ENCODE measurements around the gene IQGAP2.
"Not testable (repeated sequence)": the region's sequence is repeated elsewhere in the genome, so short reads cannot be mapped to it uniquely, and the experiment has no call there.

IQGAP2 gene

DNA sequence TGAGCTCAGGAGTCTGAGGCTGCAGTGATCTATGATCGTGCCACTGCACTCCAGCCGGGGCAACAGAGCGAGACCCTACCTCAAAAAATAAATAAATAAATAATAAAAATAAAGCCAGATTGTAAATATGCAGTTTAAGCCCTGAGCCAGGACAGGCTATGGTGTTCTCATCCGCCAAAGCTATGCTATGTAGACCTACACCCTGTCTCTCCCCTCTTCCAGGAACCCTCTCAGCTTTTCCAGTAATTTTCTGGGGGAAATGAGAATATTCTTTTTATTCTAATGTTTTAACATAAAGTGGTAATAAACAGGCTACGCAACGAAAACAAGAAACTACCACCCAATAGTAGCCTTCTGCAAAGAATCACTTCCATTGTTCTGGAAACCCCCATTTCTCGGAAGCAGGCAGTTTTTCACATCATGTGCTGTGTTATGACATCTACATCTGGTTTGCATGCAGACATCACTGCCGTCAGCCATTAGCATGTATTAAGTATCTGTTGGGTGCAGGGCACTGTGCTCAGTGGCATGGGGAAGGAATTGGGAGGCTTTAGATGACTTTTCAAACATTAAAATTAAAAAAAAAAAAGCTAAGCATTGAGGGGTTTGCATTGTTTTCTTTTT, 274.9 kb downstream of the IQGAP2 start:
- no peaks in the 10 kb centered on the region for H3K9me3 ChIP-seq (replicated peaks in 1 of 11)
- H3K4me2 ChIP-seq: no peak overlapping the region
- H3K4me1 ChIP-seq: peaks cover 0 to 14% (median 10%) of the 10 kb centered on the region in 10 experiments; a peak in 12 of 20 replicates
- peaks cover 72 to 100% (median 96%) of the 10 kb centered on the region in 11 experiments for H3K36me3 ChIP-seq
- peaks cover 0 to 7% (median 0%) of the 10 kb centered on the region in 11 experiments; a peak in 2 of 22 replicates for H4K20me1 ChIP-seq
- no peak overlapping the region for H3K4me3 ChIP-seq
- H3K27ac ChIP-seq: no peak overlapping the region
- TF ChIP-seq Cebpa-rat (IDR thresholded peaks at IDR 0.05): no peak
- H3K27me3 ChIP-seq: no peaks in the 10 kb centered on the region
- no peak overlapping the region for H3K9ac ChIP-seq

DNA sequence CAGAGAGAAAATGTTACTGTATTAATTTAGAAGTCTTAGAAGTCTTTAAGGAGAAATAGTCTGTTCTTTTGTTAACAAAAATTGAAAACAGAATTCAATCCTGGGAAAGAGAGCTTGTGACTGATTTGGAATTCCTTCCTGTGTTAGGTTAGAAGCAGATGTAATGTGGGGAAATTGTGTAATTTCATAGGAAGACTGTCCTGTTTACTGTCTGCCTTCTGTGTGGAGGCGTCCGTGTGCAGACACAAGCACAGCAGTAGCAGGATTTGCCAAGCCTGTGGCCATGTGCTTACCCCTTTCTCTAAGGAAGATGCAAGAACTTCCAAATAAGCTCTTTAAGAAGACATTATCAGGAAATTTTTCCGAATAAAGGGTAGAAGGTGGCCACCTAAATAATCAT, 276.1 kb downstream of the IQGAP2 start:
- no peak overlapping the region for H3K4me2 ChIP-seq
- no peak overlapping the region for H3K9ac ChIP-seq
- peaks cover 0 to 26% (median 20%) of the 10 kb centered on the region in 10 experiments; a peak in 15 of 20 replicates for H3K4me1 ChIP-seq
- H3K27ac ChIP-seq: no peak overlapping the region
- peaks cover 68 to 100% (median 92%) of the 10 kb centered on the region in 11 experiments for H3K36me3 ChIP-seq
- H3K27me3 ChIP-seq: no peaks in the 10 kb centered on the region
- TF ChIP-seq Cebpa-rat (IDR thresholded peaks at IDR 0.05): no peak
- no peak overlapping the region for H3K4me3 ChIP-seq
- peaks cover 0 to 11% (median 0%) of the 10 kb centered on the region in 11 experiments; a peak in 2 of 22 replicates for H4K20me1 ChIP-seq
- no peaks in the 10 kb centered on the region for H3K9me3 ChIP-seq (replicated peaks in 1 of 11)

DNA sequence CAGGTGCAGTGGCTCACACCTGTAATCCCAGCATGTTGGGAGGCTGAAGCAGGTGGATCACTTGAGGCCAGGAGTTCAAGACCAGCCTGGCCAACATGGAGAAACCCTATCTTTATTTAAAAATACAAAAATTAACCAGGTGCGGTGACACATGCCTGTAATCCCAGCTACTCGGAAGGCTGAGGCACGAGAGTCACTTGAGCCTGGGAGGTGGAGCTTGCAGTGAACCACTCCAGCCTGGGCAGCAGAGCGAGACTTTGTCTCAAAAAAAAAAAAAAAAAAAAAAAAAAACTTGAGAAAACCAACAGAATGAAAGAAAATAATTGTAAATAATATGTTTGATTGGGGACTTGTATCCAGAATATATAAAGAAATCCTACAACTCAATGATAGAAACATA, 277.7 kb downstream of the IQGAP2 start:
- H3K27me3 ChIP-seq: not testable (repeated sequence)

DNA sequence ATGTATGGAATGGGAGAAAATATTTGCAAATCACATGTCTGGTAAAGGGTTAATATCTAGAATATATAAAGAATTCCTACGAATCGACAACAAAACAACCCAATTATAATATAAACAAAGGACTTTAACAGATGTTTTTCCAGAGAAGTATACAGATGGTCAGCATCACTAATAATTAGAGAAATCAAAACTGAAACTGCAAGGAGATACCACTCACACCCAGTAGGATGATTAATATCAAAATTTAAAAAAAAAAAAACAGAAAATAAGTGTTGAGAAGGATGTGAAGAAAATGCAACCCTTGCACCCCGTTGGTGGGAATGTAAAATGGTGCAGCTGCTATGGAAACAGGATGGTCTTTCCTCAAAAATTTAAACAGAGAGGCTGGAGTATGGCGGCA, 278.2 kb downstream of the IQGAP2 start:
- Histone ChIP-seq H3K9ac (no peak overlapping the region), H3K36me3 (peaks cover 60 to 100% (median 91%) of the 10 kb centered on the region in 11 experiments), H3K27ac (no peak overlapping the region), H3K4me3 (no peak overlapping the region), H3K4me2 (no peak overlapping the region), H3K4me1 (peaks cover 0 to 40% (median 30%) of the 10 kb centered on the region in 10 experiments; a peak in 16 of 20 replicates), H4K20me1 (peaks cover 0 to 13% (median 0%) of the 10 kb centered on the region in 11 experiments; a peak in 2 of 22 replicates), H3K27me3 (no peaks in the 10 kb centered on the region), H3K9me3 (replicated peaks in 1 of 11) (peaks cover 0 to 4% (median 0%) of the 10 kb centered on the region in 11 experiments; a peak in 1 of 22 replicates)
- no peak for TF ChIP-seq Cebpa-rat (IDR thresholded peaks at IDR 0.05)

More for the DNA sequence above, 277.7 kb downstream of the IQGAP2 start:
- Histone ChIP-seq H3K36me3 (peaks cover 60 to 100% (median 92%) of the 10 kb centered on the region in 11 experiments), H3K4me1 (peaks cover 0 to 39% (median 30%) of the 10 kb centered on the region in 10 experiments; a peak in 16 of 20 replicates)
- not testable (repeated sequence) for H3K9me3 ChIP-seq (replicated peaks in 1 of 11); H3K4me2 ChIP-seq; H3K4me3 ChIP-seq; H4K20me1 ChIP-seq; H3K9ac ChIP-seq; H3K27ac ChIP-seq

DNA sequence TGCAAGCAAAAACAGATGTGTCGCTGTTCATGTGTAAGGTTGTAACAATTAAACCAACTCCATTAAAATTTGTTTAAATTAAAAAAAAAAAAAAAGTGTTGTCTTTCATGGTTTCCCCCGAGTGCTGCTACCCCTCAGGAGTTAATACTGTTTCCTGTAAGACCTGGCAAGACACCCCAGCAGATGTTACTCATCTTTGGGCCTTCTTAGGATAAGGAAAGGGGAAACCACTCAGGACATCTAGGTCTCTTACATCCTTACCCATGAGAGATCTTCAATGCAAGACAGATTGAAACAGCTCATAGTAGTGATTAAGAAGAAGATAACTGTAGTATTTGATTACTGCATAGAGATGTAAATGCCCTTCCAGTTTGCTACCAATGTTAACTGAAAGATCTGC, 279.3 kb downstream of the IQGAP2 start:
- Histone ChIP-seq H3K9ac (no peak overlapping the region), H3K4me2 (peak overlapping the region in 6 of 11 experiments; percentile 4 to 64 (median 30); a peak in 7 of 22 replicates), H4K20me1 (peaks cover 0 to 19% (median 0%) of the 10 kb centered on the region in 11 experiments; a peak in 2 of 22 replicates), H3K9me3 (replicated peaks in 1 of 11) (peaks cover 0 to 6% (median 0%) of the 10 kb centered on the region in 11 experiments; a peak in 2 of 22 replicates), H3K4me1 (peaks cover 0 to 40% (median 30%) of the 10 kb centered on the region in 10 experiments; a peak in 16 of 20 replicates), H3K36me3 (peaks cover 60 to 100% (median 91%) of the 10 kb centered on the region in 11 experiments), H3K4me3 (no peak overlapping the region), H3K27ac (no peak overlapping the region), H3K27me3 (no peaks in the 10 kb centered on the region)
- no peak for TF ChIP-seq Cebpa-rat (IDR thresholded peaks at IDR 0.05)

DNA sequence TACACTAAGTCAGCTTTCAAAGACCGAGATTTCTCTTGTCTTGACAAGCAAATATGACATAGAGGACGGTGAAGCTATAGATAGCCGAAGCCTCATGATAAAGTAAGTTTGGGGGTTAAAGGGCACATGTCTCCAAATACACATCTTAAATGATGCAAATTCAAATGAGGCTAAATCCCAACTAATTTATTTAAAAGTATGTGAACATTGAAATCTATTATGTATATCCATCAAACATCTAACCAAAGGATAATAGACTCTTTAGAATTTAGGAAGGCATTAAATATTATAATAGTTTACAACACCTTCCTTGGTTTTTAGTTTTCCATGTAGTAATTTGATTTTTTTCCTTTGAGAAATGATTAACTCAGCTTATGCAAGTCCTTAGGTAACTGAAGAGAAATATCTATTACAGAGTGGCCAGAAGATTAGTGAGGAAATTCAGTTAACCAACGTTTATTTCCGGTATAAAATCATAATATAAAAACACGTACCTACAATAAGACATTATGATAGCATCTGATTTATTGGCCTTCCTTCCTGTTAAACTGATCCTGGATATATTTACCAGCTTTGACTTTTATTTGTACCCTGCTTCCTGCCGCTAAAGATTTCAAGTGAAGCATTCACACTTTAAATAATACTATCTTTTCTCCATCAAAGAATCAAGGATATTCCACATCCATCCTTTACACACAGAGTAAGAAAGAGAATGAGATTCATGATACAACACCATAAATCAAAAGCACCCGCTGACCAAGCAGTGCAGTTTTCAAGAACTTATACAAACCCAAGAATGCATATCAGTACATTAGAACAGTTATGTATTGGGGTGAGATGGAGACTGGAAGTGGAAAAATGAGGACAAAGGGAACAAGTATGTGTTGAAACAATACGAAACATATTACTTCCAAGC, 281.0 kb downstream of the IQGAP2 start:
- H3K36me3 ChIP-seq: peaks cover 60 to 100% (median 91%) of the 10 kb centered on the region in 11 experiments
- H3K9ac ChIP-seq: no peak overlapping the region; a peak in 2 of 22 replicates
- peak overlapping the region in 8 of 11 experiments; percentile 9 to 64 (median 50); a peak in 15 of 22 replicates for H3K4me2 ChIP-seq
- no peak overlapping the region for H3K4me3 ChIP-seq
- no peak for TF ChIP-seq Cebpa-rat (IDR thresholded peaks at IDR 0.05)
- peaks cover 0 to 6% (median 0%) of the 10 kb centered on the region in 11 experiments; a peak in 2 of 22 replicates for H3K9me3 ChIP-seq (replicated peaks in 1 of 11)
- peaks cover 0 to 40% (median 30%) of the 10 kb centered on the region in 10 experiments; a peak in 16 of 20 replicates for H3K4me1 ChIP-seq
- peak overlapping the region in 5 of 11 experiments; percentile 1 to 51 (median 12); a peak in 10 of 22 replicates for H3K27ac ChIP-seq
- peaks cover 0 to 25% (median 0%) of the 10 kb centered on the region in 11 experiments; a peak in 2 of 22 replicates for H4K20me1 ChIP-seq
- H3K27me3 ChIP-seq: no peaks in the 10 kb centered on the region

DNA sequence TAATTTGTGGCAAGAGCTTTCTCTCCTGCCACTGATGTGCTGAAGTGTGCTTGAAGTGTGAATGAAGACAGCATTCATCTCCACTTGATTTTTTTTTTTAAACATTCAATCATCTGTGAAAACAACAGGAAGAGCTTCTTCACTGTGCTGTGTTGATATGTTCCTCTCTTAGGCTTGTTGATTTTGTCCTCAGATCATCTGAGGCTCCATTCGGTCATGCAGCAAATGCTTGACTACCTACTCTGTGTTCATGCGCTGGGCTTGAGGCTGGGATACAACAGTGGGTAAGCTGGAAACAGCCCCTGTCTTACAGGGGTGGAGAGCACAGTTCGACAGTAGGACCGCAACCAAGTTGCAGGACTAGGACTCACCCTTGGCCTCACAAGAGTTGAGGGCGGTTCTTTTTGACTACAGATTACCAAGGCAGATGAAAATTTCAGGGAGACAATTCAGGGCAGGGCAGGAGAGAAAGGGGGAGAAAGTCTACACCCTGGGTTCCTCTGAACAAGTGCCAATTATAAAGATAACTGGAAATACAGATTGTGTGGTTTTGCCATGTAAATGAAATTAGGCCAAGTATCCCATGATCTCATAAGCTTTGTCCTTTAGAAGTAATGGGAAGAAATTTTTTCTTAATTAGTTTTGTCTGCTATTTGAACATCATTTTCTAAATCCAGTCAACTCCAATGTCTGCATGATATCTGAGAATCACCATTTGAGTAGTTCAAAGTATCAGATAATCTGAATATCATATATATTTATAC, 281.9 kb downstream of the IQGAP2 start:
- peak overlapping the region in 7 of 11 experiments; percentile 1 to 51 (median 16); a peak in 11 of 22 replicates for H3K27ac ChIP-seq
- H3K36me3 ChIP-seq: peaks cover 65 to 100% (median 87%) of the 10 kb centered on the region in 11 experiments
- no peak overlapping the region; a peak in 2 of 22 replicates for H3K9ac ChIP-seq
- peaks cover 0 to 40% (median 30%) of the 10 kb centered on the region in 10 experiments; a peak in 16 of 20 replicates for H3K4me1 ChIP-seq
- no peak overlapping the region for H3K4me3 ChIP-seq
- peak overlapping the region in 8 of 11 experiments; percentile 9 to 64 (median 50); a peak in 15 of 22 replicates for H3K4me2 ChIP-seq
- no peak for TF ChIP-seq Cebpa-rat (IDR thresholded peaks at IDR 0.05)
- H3K27me3 ChIP-seq: no peaks in the 10 kb centered on the region
- H4K20me1 ChIP-seq: peaks cover 0 to 29% (median 0%) of the 10 kb centered on the region in 11 experiments; a peak in 2 of 22 replicates
- peaks cover 0 to 6% (median 0%) of the 10 kb centered on the region in 11 experiments; a peak in 3 of 22 replicates for H3K9me3 ChIP-seq (replicated peaks in 1 of 11)

DNA sequence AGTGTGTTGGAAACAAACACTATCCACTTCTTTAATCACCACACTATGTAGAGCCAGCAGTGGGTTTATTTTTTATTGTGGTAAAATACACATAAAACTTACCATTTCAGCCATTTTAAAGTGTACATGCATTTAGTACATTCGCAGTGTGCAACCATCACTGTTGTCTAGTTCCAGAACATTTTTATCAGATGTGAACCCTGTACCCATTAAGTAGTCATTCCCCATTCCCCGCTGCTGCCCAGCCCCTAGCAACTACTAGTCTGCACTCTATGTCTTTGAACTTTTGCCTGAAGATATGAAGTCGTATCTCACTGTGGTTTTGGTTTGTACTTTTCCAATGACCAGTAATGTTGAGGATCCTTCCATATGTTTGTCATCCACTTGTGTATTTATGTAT, 282.6 kb downstream of the IQGAP2 start:
- H3K27me3 ChIP-seq: no peaks in the 10 kb centered on the region
- no peak overlapping the region for H3K9ac ChIP-seq
- peaks cover 0 to 33% (median 0%) of the 10 kb centered on the region in 11 experiments; a peak in 2 of 22 replicates for H4K20me1 ChIP-seq
- H3K9me3 ChIP-seq (replicated peaks in 1 of 11): peaks cover 0 to 6% (median 0%) of the 10 kb centered on the region in 11 experiments; a peak in 3 of 22 replicates
- no peak overlapping the region for H3K4me2 ChIP-seq
- peaks cover 66 to 100% (median 87%) of the 10 kb centered on the region in 11 experiments for H3K36me3 ChIP-seq
- no peak overlapping the region for H3K4me3 ChIP-seq
- no peak for TF ChIP-seq Cebpa-rat (IDR thresholded peaks at IDR 0.05)
- H3K4me1 ChIP-seq: peaks cover under 1 to 40% (median 30%) of the 10 kb centered on the region in 10 experiments; a peak in 17 of 20 replicates
- no peak overlapping the region for H3K27ac ChIP-seq
